NCI-H146 treated with DMSO at 0.1 percent for 48 hours (cell line): ENCODE results near the gene SLC25A27.

Experiments
- DNase-seq: peaks from one replicate; lab custom pipeline; 2025; ENCODE audit not compliant: unreplicated experiment; lab: John Stamatoyannopoulos, UW

The SLC25A27 gene

DNA sequence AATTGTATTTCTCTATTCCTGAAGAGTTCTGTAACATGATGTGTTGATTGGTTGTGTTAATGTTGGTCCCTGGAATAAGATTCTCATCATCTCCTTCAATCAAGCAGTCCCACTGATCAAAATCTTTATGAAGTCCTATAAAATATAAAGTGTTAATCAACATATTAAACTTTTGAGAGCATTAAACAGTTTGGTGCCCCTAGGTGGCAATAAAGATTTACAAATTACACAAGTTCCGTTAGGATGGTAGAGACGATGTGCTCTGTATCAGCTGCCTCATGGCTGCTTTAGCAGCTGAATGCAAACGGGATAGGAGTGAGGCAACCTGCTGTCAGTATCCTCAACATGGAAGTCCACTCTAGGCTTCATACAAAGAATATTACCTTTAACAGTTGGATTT lies 51.8 kb downstream of the SLC25A27 start:
- DNase-seq = no peak

DNA sequence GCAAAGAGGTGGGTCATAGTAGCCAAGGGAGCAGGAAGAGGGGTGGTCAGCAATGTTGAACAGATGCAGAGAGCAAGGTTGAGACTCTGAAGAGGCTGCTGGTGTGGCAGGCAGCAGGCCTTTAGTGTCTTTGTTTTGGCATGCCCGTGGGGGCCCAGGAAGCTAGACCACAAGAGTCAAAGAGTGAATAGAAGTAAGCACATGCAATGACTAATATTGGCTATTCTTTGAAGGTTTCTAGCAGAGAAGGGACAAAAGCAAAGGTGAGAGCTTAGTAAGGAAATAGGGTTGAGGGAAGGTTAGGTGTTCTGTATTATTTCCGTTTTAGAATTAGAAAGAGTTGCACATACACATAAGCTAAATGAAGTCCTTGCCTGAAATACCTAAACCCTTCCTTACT lies 53.7 kb downstream of the SLC25A27 start:
- no peak for DNase-seq

DNA sequence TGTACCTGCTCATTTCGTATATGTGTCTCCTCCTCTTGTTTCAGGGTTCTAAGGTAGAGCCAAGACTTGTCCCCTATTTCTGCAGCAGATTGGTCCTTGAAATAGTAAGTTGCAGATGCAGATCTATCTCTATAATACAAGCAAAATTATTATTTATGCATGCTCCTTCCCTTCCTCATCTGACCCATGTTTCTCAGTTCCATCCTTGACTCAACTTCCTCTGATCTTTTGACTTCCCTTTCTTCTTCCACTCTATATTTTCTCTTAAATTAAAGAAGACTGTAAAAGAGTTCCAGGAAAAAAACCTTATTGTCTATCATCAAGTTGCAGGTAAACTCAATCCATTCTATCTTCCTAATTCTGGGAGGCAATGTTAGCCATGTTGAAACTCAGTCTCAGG lies 58.7 kb downstream of the SLC25A27 start:
- DNase-seq = no peak

DNA sequence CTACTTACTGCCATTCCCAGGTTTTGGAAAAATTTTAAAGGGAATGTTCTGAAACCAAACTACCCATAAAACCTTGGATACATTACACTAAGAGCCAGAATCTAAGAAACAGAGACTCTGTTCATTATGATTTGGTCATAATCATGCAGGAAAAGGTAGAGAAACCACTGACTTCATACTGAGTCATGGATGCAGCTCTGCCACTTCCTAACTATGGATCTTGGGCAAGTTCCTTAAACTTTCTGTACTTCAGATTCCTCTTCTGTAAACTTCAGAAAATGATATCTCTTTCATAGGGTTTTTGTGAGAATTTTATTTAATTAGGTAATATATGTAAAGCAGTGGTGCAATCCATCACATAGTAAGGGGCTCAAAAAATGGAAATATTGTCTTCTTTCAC lies 62.4 kb downstream of the SLC25A27 start:
- no peak for DNase-seq

DNA sequence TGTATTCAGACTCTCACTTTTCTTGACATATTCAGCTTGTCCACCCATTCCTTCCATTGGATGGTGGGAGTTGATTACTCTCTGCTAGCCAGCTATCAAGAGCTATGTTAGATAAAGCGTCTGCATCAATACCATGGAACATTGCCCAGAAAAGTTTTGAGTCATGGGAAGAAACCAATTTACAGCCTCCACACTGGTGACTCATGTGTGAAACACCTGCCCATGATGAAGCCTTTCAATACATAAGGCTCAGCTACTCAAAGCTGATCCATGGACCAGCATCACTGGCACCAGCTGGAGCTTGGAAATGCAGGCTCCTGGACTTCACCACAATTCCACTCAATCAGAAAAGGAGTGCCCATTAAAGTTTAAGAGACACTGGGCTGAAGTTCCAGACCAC lies 66.3 kb downstream of the SLC25A27 start:
- DNase-seq = no peak

DNA sequence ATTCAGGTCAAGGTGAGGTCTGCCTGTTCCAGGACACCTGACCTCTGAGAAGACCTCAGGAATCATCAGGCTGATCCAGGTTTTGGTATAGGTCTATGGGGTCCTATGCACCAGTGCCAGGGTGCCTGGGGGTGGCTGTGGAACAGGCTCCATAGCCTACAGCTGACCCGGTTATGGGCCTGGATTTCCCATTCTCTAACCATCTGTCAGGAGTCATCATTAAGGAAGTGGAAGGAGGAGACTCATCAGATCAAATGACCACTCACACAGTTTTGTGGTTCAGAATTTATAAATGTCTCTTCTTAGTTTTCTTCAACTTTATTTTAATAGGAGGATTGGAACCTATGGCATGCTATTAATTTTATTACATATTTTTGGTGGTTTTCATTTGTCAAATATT lies 67.6 kb downstream of the SLC25A27 start:
- DNase-seq = no peak
